DMS79 (cell line): ENCODE results near the gene PCNX1.

Experiments used
- DNase-seq: peaks from one replicate; lab custom pipeline; 2025; lab: John Stamatoyannopoulos, UW

PCNX1 gene

GRCh38 chr14:70957710-70958109 lies 50.5 kb downstream of the PCNX1 start:
- DNase-seq, result no peak

- no peak for DNase-seq
Observed at GRCh38 chr14:70962935-70963334, 55.7 kb downstream of the PCNX1 start.

- DNase-seq, result no peak
Observed at GRCh38 chr14:70964492-70964891, 57.2 kb downstream of the PCNX1 start.

GRCh38 chr14:70971560-70971959 lies 64.3 kb downstream of the PCNX1 start:
- no peak for DNase-seq

- DNase-seq, result peak; percentile 69
Observed at GRCh38 chr14:70972107-70972976, 65.1 kb downstream of the PCNX1 start.

GRCh38 chr14:70976591-70976990 lies 69.3 kb downstream of the PCNX1 start:
- DNase-seq, result no peak

- no peak for DNase-seq
Observed at GRCh38 chr14:70981000-70981952, 74.0 kb downstream of the PCNX1 start.

- no peak for DNase-seq
Observed at GRCh38 chr14:70982200-70982599, 74.9 kb downstream of the PCNX1 start.

- no peak for DNase-seq
Observed at GRCh38 chr14:70987041-70987440, 79.8 kb downstream of the PCNX1 start.

GRCh38 chr14:70988452-70988851 lies 81.2 kb downstream of the PCNX1 start:
- DNase-seq, result no peak

GRCh38 chr14:70993931-70994330 lies 86.7 kb downstream of the PCNX1 start:
- DNase-seq, result no peak

GRCh38 chr14:70995211-70995610 lies 88.0 kb downstream of the PCNX1 start:
- DNase-seq, result no peak

GRCh38 chr14:70995671-70996070 lies 88.4 kb downstream of the PCNX1 start:
- DNase-seq, result no peak

GRCh38 chr14:70999117-70999516 lies 91.9 kb downstream of the PCNX1 start:
- DNase-seq, result no peak

- no peak for DNase-seq
Observed at GRCh38 chr14:71000091-71000490, 92.8 kb downstream of the PCNX1 start.

- no peak for DNase-seq
Observed at GRCh38 chr14:71001742-71002141, 94.5 kb downstream of the PCNX1 start.

- no peak for DNase-seq
Observed at GRCh38 chr14:71003156-71003555, 95.9 kb downstream of the PCNX1 start.

GRCh38 chr14:71004481-71004880 lies 97.2 kb downstream of the PCNX1 start:
- DNase-seq, result no peak

GRCh38 chr14:71005076-71005475 lies 97.8 kb downstream of the PCNX1 start:
- DNase-seq, result no peak

GRCh38 chr14:71006200-71006563 lies 98.9 kb downstream of the PCNX1 start:
- no peak for DNase-seq

GRCh38 chr14:71011479-71011878 lies 104.2 kb downstream of the PCNX1 start:
- no peak for DNase-seq

GRCh38 chr14:71012888-71013287 lies 105.6 kb downstream of the PCNX1 start:
- DNase-seq, result no peak
